ENCODE measurements around the gene TNPO1.
"Not testable (repeated sequence)": the region's sequence is repeated elsewhere in the genome, so short reads cannot be mapped to it uniquely, and the experiment has no call there.

The TNPO1 gene

DNA sequence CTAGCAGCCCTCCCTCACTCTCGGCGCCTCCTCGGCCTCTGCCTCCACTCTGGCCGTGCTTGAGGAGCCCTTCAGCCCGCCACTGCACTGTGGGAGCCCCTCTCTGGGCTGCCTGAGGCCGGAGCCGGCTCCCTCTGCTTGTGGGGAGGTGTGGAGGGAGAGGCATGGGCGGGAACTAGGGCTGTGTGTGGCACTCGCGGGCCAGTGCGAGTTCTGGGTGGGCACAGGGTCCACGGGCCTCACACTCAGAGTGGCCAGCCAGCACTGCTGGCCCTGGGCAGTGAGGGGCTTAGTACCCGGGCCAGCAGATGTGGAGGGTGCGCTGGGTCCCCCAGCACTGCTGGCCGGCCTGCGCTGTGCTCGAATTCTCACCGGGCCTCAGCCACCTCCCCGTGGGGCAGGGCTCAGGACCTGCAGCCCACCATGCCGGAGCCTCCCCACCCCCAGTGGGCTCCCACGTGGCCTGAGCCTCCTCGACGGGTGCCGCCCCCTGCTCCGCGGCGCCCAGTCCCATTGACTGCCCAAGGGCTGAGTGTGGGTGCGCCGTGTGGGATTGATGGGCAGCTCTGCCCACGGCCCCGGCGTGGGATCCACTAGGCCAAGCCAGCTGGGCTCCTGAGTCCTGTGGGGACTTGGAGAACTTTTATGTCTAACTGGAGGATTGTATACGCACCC, 109.0 kb downstream of the TNPO1 start:
- no peak for DNase-seq (ENCODE audit: low read depth in 4 of 4, low spot score in 1 of 4)

DNA sequence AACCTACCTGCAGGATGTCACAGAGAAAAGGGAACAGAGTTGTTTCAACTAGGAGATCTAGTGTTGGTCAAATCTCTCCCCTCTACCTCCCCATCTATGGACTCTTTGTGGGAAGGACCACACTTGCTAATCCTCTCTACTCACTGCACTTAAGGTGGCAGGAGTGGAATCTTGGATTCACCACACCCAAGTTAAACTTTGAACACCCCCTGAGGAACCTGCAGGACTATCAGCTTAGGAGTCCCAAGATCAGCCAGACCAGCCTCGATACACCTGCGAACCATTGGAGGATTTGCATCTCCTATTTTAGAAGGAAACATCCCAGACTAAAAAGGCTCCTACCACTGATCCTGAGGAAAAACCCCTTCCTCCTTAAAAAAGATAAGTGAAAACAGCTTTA, 116.2 kb downstream of the TNPO1 start:
- not testable (repeated sequence) for DNase-seq (ENCODE audit: low read depth in 4 of 4, low spot score in 1 of 4)

DNA sequence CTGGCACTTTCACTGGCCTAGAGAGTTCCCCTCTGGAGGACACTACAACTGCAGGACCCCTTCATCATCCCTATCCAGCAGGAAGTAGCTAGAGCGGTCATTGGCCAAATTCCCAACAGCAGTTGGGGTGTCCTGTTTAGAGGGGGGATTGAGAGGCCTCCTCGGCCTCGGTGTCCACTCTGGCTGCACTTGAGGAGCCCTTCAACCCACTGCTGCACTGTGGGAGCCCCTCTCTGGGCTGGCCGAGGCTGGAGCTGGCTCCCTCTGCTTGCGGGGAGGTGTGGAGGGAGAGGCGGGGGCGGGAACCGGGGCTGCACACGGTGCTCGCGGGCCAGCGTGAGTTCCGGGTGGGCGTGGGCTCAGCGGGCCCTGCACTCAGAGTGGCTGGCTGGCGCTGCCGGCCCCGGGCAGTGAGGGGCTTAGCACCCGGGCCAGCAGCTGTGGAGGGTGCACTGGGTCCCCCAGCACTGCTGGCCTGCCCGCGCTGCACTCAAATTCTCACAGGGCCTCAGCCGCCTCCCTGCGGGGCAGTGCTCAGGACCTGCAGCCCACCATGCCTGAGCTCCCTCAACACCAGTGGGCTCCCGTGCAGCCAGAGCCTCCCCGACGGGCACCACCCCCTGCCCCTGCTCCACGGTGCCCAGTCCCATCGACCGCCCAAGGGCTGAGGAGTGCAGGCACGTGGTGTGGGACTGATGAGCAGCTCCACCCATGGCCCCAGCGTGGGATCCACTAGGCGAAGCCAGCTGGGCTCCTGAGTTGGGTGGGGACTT, 118.7 kb downstream of the TNPO1 start:
- not testable (repeated sequence) for DNase-seq (ENCODE audit: low read depth in 4 of 4, low spot score in 1 of 4)

DNA sequence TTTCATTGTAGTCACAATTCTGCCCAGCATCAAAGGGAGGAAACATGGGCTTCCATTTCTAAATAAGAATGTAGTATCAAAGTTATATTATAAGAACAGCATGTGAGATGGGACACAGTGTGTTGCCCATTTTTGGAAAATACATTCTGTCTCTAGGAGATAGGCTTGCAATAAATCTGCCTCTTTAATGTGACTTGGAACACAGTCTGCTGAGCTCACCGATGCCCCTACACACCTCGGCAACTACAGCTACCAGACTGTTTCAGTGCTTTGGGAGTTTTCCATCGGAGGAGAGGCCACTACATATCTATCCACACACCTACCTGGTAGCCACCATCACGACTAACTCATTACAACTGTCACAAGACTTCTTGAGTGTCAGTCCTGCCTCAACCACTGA, 120.4 kb downstream of the TNPO1 start:
- DNase-seq (ENCODE audit: low read depth in 4 of 4, low spot score in 1 of 4): no peak

DNA sequence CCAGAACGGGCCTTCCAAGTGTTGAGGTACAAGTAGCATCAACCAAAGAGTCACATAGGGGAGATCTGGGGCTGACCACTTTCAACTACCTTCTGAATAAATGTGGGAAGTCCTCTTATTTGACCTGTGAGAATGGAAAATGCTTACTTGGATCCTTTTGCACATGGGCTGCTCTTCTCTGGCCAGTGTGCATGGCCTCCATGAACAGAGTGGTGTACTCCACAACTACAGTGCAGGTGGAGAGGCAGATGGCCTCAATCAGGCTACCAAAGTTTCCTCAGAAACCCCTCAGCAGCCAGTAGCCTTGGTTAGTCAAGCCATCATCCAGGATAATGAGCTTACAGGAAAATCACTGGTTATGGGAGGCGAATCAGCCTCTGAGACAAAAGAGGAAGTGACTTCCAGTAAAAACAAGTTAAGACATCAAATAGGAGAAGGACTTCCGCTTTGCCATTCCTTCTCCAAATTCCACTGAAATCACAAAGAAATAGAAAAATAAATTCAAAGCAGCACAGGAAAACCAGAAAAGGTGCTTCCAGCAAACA, 121.1 kb downstream of the TNPO1 start:
- DNase-seq (ENCODE audit: low read depth in 4 of 4, low spot score in 1 of 4): no peak

DNA sequence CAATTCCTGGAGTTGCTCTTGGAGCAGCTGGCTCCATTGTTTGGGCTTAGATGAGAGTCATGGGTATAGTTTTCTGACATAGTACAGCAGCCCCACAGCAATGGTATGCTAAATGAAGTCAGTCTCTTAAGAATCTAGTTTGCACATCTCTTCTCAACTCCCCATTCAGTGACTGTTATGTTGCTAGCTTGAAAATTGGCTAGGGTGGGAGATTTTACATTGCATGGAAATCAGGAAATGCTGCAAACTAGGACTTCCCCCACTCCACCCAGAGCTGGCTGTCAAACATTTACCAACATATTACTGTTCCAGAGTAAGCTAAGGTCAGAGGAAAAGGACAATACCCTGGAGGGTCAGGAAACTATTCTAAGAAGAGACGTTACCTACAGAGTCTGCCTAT, 121.7 kb downstream of the TNPO1 start:
- DNase-seq (ENCODE audit: low read depth in 4 of 4, low spot score in 1 of 4): no peak

DNA sequence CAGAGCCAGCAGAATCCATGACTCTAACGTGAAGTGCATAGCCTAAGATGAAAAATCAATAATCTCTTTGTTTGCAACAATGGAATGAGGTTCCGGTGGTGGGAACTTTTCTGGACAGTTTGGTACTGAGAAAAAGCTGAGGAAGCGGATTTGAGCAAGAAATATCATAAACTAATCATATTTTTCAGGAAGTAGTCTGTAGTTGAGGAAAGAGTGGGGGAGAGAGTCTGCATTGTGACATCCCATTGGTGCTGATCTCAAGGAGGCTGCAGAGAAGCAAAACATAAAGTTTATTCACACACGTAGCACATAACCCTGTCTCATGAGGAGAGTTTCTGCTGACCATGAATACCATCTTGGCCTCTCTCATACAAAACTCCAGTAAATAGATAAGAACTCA, 123.6 kb downstream of the TNPO1 start:
- DNase-seq (ENCODE audit: low read depth in 4 of 4, low spot score in 1 of 4): no peak

DNA sequence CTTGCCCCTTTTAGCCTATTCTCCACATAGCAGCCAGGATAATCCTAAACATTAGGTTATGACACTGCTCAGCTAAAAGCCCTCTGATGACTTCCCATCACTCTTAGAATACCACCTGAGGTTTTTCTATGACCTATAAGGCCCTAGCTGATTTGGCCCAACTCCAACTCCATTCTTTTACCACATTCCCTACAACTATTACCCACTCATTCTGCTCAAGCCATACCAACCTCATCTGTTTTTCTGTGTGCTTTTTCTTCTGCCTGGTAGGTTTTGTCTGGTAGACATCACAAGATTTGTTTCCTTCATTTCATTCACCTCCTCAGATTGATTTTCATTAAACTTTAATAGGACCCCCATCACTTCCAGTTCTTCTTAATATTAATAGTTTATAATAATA, 126.8 kb downstream of the TNPO1 start:
- DNase-seq (ENCODE audit: low read depth in 4 of 4, low spot score in 1 of 4): no peak

DNA sequence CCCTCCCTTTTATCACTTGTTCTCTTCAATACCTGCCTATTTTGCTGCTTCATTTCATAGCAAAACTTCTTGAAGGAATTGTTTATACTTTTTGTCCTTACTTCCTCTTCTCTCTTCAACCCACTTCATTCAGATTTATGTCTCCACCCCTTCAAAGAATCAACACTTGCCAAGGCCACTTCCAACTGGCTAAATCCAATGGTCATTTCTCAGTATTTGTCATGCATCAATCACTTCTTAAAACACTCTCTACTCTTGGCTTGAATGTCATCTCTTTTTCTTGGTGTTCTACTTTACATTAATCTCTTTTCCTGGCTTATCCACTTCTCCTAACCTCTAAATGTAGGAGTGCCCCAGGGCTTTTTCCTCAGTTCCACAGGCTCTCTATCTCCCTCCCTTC, 131.0 kb downstream of the TNPO1 start:
- DNase-seq (ENCODE audit: low read depth in 4 of 4, low spot score in 1 of 4): no peak

DNA sequence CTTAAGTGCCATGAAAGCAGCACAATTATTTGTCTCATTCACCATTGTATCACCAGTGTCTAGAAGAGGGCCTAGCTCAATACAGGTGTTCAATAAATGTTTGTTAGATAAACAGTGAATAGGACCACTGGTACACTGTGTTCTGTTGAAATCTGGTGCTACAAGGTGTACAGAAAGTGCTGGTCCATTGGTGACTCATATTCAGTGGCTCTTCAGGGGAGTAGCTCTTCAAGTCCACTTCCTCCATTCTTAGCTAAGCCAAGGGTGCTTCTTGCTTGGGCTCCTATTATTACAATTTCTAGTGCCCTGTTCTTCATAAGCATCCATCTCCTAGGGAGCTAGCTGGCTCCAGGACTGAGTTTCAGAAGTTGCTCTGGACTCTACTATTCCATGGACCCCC, 133.0 kb downstream of the TNPO1 start:
- no peak for DNase-seq (ENCODE audit: low read depth in 4 of 4, low spot score in 1 of 4)

DNA sequence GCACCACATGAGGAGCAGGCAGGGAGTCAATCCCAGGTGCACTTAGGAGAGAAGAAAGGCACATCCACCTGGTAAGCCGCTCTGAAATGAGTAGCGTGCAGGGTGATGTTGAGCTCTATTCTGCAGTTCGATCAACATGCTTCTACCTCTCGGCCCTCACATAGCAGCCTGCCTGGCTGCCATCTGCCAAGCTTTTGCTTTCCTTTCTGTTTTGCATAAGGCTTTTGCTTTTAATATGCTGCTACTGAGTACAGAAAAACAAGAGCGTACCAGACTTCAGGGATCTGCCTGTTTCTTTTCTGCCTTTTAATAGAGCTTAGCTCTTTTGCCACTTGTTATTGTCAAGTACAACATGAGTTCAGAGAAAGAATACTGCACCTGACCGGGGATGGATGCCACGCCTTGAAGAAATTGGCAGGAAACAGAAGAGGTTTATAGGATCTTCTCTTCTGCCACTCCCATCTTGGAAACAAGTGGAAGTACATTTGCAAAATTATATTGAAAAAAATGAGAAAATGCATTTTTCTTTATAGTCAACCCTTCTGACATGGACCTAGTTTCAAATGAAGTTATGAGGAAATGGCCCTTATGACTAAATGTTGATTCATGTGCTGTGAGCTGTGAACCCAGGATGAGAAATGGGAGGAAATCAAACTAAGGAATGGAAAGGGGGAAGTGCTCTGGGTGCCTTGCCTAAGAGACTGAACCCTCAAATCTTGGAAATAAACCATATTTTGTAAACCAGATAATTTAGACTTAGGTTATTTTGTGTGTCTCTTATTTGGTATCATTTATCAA, 135.4 kb downstream of the TNPO1 start:
- no peak for DNase-seq (ENCODE audit: low read depth in 4 of 4, low spot score in 1 of 4)

DNA sequence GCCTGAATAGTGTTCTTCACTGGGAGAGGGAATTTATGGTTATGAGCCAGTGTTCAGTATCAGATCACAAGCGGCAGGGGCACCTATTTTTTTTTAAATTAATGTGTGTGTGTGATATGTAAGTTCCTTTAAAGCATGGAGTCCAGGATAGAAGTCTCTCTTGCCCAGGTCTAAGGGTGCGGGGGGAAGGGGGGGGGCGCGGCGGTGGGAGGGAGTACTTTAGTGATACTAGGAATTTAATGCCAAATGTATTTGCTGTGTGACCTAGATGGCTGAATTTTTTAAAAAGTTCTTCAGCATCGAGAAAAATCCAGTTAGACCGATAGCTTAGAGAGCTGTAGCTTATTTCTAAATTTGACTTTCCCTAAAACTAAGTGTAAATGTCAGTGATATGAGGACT, 137.9 kb downstream of the TNPO1 start:
- no peak for DNase-seq (ENCODE audit: low read depth in 4 of 4, low spot score in 1 of 4)

DNA sequence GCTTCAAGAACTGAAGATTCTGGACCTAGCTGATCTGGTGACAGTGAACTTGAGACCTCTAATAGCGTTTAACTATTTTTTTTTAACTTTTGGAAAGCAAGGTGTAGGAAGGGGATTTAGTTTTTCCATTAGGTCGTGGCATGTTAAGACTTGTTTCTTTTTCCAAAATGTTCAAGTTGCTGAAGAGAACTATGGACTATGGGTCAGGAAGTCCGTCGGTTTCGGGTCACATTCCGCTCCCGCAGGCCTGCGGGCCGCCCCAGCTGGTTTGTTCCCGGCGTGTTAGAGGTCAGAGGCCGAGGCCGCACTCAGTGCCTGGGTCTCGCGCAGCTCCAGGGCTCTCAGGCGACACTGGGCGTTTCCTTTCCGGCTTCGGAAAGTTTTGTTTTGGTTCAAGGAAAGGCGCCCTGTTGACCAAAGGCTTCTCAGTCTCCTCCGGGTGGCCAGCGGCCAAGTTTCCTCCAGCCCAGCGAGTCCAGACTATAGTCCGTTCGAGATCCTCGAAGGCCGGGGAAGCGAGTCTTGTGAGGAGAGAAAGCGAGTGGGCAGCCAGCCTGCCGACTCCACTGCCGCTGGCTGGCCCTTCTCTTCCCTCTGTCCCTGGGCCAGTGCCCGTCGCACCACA, 138.8 kb downstream of the TNPO1 start:
- no peak for DNase-seq (ENCODE audit: low read depth in 4 of 4, low spot score in 1 of 4)

DNA sequence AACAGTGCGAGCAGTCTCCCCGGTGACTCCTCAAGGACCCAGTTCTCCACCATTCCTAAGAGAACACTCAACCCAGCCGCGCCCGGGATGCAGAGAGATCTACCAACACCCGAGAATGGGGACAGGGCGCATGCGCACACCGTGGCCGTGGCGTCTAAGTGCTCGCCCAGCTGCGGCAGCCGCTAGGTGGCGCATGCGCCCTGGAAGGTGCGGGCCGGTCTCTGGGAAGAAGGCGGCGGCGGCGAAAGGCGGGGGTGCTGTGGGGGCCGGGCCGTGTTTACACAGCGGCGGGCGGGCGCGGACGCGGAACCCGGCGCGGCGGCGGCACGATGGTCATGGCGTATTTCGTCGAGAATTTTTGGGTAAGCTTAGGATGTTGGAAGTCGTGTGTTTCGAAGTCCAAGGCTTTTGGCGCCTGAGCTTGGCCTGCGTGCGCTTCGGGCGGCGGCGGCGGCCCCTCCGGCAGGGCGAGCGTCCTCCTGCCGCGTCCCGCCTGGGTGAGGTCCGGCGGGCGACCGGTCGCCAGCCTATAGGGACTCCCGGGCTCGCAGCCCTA, 139.4 kb downstream of the TNPO1 start, which contains the start of gene FCHO2:
FCHO2 (plus strand) TSS at position 274 of the 556 bp plus-strand sequence; CDS start at position 330, 56 bp downstream.
- DNase-seq (ENCODE audit: low read depth in 4 of 4, low spot score in 1 of 4): peak; percentile 91 to 97 (median 96)

DNA sequence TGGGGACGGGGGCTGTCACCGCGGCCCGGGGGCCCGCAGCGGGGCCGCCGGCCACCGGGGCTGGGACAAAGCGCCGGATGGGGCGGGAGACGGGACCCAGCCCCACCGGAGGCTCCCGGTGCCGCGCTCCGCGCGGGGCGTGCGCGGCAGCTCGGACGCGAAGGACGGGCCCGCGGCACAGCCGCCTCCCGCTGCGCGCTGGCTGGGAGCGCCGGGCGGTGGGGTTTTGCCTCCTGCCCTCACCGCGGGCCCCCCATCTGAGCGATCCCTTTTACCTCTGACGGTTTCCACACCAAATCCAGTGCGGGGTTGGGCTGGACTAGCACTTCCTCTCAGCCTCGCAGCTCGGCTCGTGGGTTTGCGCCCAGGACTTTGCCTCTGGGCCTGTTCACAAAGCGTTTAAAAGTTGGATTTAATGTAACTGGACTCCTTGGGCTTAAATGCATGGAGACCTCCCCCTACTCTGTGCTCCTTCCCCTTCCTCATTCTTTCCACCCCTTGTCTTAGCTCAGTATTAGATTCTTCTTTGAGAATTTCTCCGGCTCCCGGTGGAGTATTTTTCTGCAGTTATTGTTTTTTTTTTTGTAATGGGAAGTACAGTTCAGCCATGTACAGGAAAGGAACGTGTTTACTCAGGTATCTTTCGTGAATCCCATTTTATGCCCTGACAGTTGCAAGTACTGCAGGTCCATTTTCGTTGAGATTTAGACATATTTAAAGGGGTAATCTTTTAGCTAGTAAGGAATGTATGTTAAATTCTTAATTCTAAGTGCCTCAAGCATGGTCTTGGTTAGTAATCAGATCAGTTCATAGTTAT, 140.1 kb downstream of the TNPO1 start:
- peak in 3 of 4 experiments; percentile 1 to 5 (median 1) for DNase-seq (ENCODE audit: low read depth in 4 of 4, low spot score in 1 of 4)

DNA sequence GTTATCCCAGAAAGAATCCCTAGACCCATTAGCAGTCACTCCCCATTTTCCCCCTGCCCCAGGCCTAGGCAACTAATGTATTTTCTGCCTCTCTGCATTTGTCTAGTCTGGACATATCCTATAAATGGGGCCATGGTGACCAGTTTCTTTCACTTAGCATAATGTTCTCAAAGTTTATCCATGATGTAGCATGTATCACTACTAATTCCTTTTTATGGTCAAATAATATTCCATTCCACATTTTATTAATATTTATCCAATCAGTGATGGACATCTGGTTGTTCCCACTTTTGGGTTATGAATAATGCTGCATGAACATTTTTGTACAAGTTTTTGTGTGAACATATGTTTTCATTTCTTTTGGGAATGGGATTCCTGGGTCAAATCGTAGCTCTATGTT, 140.9 kb downstream of the TNPO1 start:
- no peak for DNase-seq (ENCODE audit: low read depth in 4 of 4, low spot score in 1 of 4)

DNA sequence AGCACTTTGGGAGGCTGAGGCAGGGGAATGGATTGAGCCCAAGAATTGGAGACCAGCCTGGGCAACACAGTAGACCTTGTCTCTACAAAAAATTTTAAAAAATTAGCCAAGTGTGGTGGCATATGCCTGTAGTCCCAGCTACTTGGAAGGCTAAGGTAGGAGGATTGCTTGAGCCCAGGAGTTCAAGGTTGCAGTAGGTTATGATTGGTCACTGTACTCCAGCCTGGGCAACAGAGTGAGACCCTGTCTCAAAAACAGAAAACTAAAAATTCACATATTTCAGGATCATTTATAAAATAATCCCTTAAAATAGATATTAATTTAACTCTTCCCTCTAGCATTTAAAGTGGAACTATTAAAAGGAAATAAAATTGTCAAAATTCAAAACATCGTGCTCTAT, 142.8 kb downstream of the TNPO1 start:
- no peak for DNase-seq (ENCODE audit: low read depth in 4 of 4, low spot score in 1 of 4)
